ENCODE data around the gene GTPBP6.

Gene GTPBP6

DNA sequence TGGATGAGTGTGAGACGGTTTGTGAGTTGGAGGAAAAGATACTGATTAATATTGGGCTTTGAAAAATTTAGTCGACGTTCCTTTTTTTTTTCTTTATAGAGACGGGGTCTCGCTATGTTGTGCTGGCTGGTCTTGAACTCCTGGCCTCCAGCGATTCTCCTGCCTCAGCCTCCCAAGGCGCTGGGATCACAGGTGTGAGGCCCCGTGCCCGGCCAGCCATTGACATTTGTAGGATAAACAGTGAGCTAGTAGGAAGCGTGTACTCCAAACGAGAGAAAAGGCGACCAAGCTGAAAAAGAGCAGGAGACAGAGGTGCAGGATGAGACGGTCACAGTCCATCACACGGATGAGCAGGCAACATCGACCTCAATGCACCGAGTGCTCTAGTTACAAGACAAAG lies 48.8 kb upstream of the GTPBP6 start:
- no peak for ATAC-seq
- TF ChIP-seq, protein P1, sequence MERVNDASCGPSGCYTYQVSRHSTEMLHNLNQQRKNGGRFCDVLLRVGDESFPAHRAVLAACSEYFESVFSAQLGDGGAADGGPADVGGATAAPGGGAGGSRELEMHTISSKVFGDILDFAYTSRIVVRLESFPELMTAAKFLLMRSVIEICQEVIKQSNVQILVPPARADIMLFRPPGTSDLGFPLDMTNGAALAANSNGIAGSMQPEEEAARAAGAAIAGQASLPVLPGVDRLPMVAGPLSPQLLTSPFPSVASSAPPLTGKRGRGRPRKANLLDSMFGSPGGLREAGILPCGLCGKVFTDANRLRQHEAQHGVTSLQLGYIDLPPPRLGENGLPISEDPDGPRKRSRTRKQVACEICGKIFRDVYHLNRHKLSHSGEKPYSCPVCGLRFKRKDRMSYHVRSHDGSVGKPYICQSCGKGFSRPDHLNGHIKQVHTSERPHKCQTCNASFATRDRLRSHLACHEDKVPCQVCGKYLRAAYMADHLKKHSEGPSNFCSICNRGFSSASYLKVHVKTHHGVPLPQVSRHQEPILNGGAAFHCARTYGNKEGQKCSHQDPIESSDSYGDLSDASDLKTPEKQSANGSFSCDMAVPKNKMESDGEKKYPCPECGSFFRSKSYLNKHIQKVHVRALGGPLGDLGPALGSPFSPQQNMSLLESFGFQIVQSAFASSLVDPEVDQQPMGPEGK (CRISPR knock-in tag; IDR thresholded peaks at IDR 0.05; ENCODE audit: borderline replicate concordance), result no peak

DNA sequence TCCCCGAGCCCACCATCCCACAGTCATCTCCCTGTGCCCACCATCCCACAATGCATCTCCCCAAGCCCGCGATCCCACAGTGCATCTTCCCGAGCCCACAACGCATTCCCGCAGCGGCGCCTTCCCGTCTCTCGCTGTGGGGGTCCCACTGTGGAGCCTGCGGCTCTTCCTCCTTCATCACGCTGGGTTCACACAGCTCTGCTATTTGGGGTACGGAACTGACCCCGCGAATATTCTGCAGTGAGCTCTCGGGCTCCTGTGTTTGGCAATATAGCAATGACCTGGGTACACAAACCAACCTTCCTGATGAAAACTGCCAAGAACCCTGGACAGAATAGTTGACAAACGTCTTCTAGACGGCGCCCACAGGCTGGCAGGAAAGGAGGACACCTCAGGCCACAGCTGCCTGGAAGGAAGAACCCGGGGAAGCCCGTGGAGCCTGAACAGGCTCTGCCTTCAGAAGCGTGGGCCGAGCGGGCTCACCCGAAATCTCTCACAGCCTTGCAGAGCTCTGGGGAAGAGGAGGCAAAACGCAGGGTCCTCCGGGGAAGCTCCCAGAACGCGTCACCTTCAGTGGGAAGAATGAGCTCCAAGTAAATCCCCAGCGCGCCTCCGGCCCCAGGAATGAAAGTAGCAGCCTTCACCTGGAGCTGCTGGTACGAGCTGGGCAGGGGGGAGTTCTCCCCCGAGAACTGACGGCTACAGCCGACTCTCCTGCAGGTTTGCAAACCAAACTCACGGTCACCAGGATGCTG lies 45.2 kb upstream of the GTPBP6 start:
- no peak for TF ChIP-seq ZNF70 (CRISPR knock-in tag; IDR thresholded peaks at IDR 0.05)
- TF ChIP-seq ESRRG (CRISPR knock-in tag; IDR thresholded peaks at IDR 0.05), result no peak
- no peak for TF ChIP-seq ISL1 (CRISPR knock-in tag; IDR thresholded peaks at IDR 0.05)
- TF ChIP-seq, protein P2, sequence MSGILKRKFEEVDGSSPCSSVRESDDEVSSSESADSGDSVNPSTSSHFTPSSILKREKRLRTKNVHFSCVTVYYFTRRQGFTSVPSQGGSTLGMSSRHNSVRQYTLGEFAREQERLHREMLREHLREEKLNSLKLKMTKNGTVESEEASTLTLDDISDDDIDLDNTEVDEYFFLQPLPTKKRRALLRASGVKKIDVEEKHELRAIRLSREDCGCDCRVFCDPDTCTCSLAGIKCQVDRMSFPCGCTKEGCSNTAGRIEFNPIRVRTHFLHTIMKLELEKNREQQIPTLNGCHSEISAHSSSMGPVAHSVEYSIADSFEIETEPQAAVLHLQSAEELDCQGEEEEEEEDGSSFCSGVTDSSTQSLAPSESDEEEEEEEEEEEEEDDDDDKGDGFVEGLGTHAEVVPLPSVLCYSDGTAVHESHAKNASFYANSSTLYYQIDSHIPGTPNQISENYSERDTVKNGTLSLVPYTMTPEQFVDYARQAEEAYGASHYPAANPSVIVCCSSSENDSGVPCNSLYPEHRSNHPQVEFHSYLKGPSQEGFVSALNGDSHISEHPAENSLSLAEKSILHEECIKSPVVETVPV (CRISPR knock-in tag; IDR thresholded peaks at IDR 0.05), result no peak
- no peak for TF ChIP-seq BACH2 (CRISPR knock-in tag; IDR thresholded peaks at IDR 0.05; ENCODE audit: borderline replicate concordance)
- no peak for TF ChIP-seq RARB (CRISPR knock-in tag; IDR thresholded peaks at IDR 0.05)
- no peak for TF ChIP-seq ZFP30 (CRISPR knock-in tag; IDR thresholded peaks at IDR 0.05)
- no peak for TF ChIP-seq ZNF8 (CRISPR knock-in tag; IDR thresholded peaks at IDR 0.05)
- TF ChIP-seq, protein P3, sequence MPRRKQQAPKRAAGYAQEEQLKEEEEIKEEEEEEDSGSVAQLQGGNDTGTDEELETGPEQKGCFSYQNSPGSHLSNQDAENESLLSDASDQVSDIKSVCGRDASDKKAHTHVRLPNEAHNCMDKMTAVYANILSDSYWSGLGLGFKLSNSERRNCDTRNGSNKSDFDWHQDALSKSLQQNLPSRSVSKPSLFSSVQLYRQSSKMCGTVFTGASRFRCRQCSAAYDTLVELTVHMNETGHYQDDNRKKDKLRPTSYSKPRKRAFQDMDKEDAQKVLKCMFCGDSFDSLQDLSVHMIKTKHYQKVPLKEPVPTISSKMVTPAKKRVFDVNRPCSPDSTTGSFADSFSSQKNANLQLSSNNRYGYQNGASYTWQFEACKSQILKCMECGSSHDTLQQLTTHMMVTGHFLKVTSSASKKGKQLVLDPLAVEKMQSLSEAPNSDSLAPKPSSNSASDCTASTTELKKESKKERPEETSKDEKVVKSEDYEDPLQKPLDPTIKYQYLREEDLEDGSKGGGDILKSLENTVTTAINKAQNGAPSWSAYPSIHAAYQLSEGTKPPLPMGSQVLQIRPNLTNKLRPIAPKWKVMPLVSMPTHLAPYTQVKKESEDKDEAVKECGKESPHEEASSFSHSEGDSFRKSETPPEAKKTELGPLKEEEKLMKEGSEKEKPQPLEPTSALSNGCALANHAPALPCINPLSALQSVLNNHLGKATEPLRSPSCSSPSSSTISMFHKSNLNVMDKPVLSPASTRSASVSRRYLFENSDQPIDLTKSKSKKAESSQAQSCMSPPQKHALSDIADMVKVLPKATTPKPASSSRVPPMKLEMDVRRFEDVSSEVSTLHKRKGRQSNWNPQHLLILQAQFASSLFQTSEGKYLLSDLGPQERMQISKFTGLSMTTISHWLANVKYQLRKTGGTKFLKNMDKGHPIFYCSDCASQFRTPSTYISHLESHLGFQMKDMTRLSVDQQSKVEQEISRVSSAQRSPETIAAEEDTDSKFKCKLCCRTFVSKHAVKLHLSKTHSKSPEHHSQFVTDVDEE (CRISPR knock-in tag; IDR thresholded peaks at IDR 0.05), result no peak
- TF ChIP-seq, protein P4, sequence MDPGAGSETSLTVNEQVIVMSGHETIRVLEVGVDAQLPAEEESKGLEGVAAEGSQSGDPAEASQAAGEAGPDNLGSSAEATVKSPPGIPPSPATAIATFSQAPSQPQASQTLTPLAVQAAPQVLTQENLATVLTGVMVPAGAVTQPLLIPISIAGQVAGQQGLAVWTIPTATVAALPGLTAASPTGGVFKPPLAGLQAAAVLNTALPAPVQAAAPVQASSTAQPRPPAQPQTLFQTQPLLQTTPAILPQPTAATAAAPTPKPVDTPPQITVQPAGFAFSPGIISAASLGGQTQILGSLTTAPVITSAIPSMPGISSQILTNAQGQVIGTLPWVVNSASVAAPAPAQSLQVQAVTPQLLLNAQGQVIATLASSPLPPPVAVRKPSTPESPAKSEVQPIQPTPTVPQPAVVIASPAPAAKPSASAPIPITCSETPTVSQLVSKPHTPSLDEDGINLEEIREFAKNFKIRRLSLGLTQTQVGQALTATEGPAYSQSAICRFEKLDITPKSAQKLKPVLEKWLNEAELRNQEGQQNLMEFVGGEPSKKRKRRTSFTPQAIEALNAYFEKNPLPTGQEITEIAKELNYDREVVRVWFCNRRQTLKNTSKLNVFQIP (CRISPR knock-in tag; IDR thresholded peaks at IDR 0.05; ENCODE audit: borderline replicate concordance, low read depth), result no peak
- TF ChIP-seq ZNF565 (CRISPR knock-in tag; conservative IDR thresholded peaks at IDR 0.05; ENCODE audit: low read depth), result no peak
- no peak for TF ChIP-seq GLIS3 (CRISPR knock-in tag; IDR thresholded peaks at IDR 0.05)
- TF ChIP-seq, protein P5, sequence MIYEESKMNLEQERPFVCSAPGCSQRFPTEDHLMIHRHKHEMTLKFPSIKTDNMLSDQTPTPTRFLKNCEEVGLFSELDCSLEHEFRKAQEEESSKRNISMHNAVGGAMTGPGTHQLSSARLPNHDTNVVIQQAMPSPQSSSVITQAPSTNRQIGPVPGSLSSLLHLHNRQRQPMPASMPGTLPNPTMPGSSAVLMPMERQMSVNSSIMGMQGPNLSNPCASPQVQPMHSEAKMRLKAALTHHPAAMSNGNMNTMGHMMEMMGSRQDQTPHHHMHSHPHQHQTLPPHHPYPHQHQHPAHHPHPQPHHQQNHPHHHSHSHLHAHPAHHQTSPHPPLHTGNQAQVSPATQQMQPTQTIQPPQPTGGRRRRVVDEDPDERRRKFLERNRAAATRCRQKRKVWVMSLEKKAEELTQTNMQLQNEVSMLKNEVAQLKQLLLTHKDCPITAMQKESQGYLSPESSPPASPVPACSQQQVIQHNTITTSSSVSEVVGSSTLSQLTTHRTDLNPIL (CRISPR knock-in tag; IDR thresholded peaks at IDR 0.05; ENCODE audit: low read depth), result no peak
- no peak for TF ChIP-seq ZC3H10 (CRISPR knock-in tag; IDR thresholded peaks at IDR 0.05)
- no peak for TF ChIP-seq TCF4 (CRISPR knock-in tag; IDR thresholded peaks at IDR 0.05; ENCODE audit: borderline replicate concordance)
- ATAC-seq, result no peak

DNA sequence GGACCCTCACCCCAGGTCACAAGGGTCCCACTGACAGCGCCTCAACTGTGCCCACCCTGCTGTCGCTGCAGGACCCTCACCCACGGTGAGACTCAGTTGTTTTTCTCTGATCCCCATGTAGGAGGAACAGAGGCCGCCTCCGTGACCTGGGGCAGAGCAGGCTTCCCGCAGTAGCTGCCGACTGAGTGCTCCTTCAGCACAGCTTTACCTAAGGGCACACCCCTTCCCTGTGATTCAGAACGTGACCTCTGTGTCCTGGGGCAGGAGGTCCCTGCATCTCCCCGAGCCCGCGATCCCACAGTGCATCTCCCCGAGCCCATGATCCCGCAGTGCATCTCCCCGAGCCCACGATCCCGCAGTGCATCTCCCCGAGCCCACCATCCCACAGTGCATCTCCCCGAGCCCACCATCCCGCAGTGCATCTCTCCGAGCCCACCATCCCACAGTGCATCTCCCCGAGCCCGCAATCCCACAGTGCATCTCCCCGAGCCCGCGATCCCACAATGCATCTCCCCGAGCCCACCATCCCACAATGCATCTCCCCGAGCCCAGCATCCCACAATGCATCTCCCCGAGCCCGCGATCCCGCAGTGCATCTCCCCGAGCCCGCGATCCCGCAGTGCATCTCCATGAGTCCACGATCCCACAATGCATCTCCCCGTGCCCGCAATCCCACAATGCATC lies 44.5 kb upstream of the GTPBP6 start:
- TF ChIP-seq, protein P3 (CRISPR knock-in tag; IDR thresholded peaks at IDR 0.05), result no peak
- no peak for TF ChIP-seq OSR1 (CRISPR knock-in tag; IDR thresholded peaks at IDR 0.05)
- no peak for TF ChIP-seq ISL1 (CRISPR knock-in tag; IDR thresholded peaks at IDR 0.05)
- no peak for TF ChIP-seq ZC3H10 (CRISPR knock-in tag; IDR thresholded peaks at IDR 0.05)
- no peak for TF ChIP-seq ZNF8 (CRISPR knock-in tag; IDR thresholded peaks at IDR 0.05)
- no peak for TF ChIP-seq ARNTL (CRISPR knock-in tag; IDR thresholded peaks at IDR 0.05; ENCODE audit: borderline replicate concordance, low read depth)
- no peak for ATAC-seq

Measured in SK-N-SH treated with all-trans-retinoic acid at 6 μM for 48 hours (cell line).